Muscle of arm (tissue), 14 donors: ENCODE measurements around the gene PRDX6. TPM values are rescaled to one million over a fixed set of nuclear protein-coding genes. Genes with fewer than 3 reads are reported as not detected.
A peak's percentile ranks its signal among the peaks of the same experiment; 100 is the strongest.

Source experiments
- DNase-seq: peaks from one replicate; pipeline ENCODE4 v3.0.0-alpha.2; 2013
- long read RNA-seq, 11 donors: transcript quantifications; one replicate each; lab custom pipeline, GENCODE V29; 2026
- polyA plus RNA-seq, 12 donors: library from polyadenylated mRNA; unstranded; fragments of 120-200 nt; gene quantifications; one replicate each; pipeline ENCODE4 v1.2.1, GENCODE V29; 2013; ENCODE audit not compliant: insufficient read length in 12 of 12

PRDX6 gene, protein sequence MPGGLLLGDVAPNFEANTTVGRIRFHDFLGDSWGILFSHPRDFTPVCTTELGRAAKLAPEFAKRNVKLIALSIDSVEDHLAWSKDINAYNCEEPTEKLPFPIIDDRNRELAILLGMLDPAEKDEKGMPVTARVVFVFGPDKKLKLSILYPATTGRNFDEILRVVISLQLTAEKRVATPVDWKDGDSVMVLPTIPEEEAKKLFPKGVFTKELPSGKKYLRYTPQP
- 100 to 1,000 TPM in 11 of 12 donors, not detected in 1; 273 to 650 (median 508) TPM for polyA plus RNA-seq
- long read RNA-seq, donor 1, transcript PRDX6-201 (5 exons, 1,751 nt): major isoform, 146 of 293 reads
- long read RNA-seq, donor 1, transcript PRDX6-202 (2 exons, 809 nt): minor isoform, 8 of 293 reads
- long read RNA-seq, donor 1, transcript PRDX6-203 (4 exons, 859 nt): minor isoform, 13 of 293 reads
- long read RNA-seq, donor 1, partial matches to known transcripts: 121 of 293 reads
- long read RNA-seq, donor 1, other reads (novel, unspliced or antisense): 5 of 293 reads
- long read RNA-seq, donor 2, transcript PRDX6-203 (4 exons, 859 nt): minor isoform, 24 of 483 reads
- long read RNA-seq, donor 2, transcript PRDX6-201 (5 exons, 1,751 nt): major isoform, 328 of 483 reads
- long read RNA-seq, donor 2, transcript PRDX6-202 (2 exons, 809 nt): minor isoform, 5 of 483 reads
- long read RNA-seq, donor 2, partial matches to known transcripts: 109 of 483 reads
- long read RNA-seq, donor 2, other reads (novel, unspliced or antisense): 17 of 483 reads
- long read RNA-seq, donor 3, transcript PRDX6-201 (5 exons, 1,751 nt): major isoform, 159 of 224 reads
- long read RNA-seq, donor 3, transcript PRDX6-203 (4 exons, 859 nt): minor isoform, 8 of 224 reads
- long read RNA-seq, donor 3, partial matches to known transcripts: 49 of 224 reads
- long read RNA-seq, donor 3, other reads (novel, unspliced or antisense): 5 of 224 reads
- long read RNA-seq, donor 4, transcript PRDX6-201 (5 exons, 1,751 nt): major isoform, 125 of 180 reads
- long read RNA-seq, donor 4, partial matches to known transcripts: 49 of 180 reads
- long read RNA-seq, donor 4, other reads (novel, unspliced or antisense): 0 of 180 reads
- long read RNA-seq, donor 5, transcript PRDX6-203 (4 exons, 859 nt): minor isoform, 12 of 348 reads
- long read RNA-seq, donor 5, transcript PRDX6-201 (5 exons, 1,751 nt): major isoform, 259 of 348 reads
- long read RNA-seq, donor 5, partial matches to known transcripts: 58 of 348 reads
- long read RNA-seq, donor 5, other reads (novel, unspliced or antisense): 16 of 348 reads
- long read RNA-seq, donor 6, transcript PRDX6-202 (2 exons, 809 nt): minor isoform, 6 of 338 reads
- long read RNA-seq, donor 6, transcript PRDX6-203 (4 exons, 859 nt): minor isoform, 6 of 338 reads
- long read RNA-seq, donor 6, transcript PRDX6-201 (5 exons, 1,751 nt): major isoform, 152 of 338 reads
- long read RNA-seq, donor 6, partial matches to known transcripts: 161 of 338 reads
- long read RNA-seq, donor 6, other reads (novel, unspliced or antisense): 13 of 338 reads
- long read RNA-seq, donor 7, transcript PRDX6-202 (2 exons, 809 nt): minor isoform, 9 of 208 reads
- long read RNA-seq, donor 7, transcript PRDX6-201 (5 exons, 1,751 nt): major isoform, 136 of 208 reads
- long read RNA-seq, donor 7, partial matches to known transcripts: 53 of 208 reads
- long read RNA-seq, donor 7, other reads (novel, unspliced or antisense): 8 of 208 reads
- long read RNA-seq, donor 8, transcript PRDX6-201 (5 exons, 1,751 nt): major isoform, 328 of 438 reads
- long read RNA-seq, donor 8, transcript PRDX6-203 (4 exons, 859 nt): minor isoform, 10 of 438 reads
- long read RNA-seq, donor 8, partial matches to known transcripts: 75 of 438 reads
- long read RNA-seq, donor 8, other reads (novel, unspliced or antisense): 24 of 438 reads
- long read RNA-seq, donor 9, transcript PRDX6-201 (5 exons, 1,751 nt): major isoform, 123 of 209 reads
- long read RNA-seq, donor 9, partial matches to known transcripts: 68 of 209 reads
- long read RNA-seq, donor 9, other reads (novel, unspliced or antisense): 12 of 209 reads
- long read RNA-seq, donor 10, transcript PRDX6-203 (4 exons, 859 nt): minor isoform, 13 of 318 reads
- long read RNA-seq, donor 10, transcript PRDX6-201 (5 exons, 1,751 nt): major isoform, 250 of 318 reads
- long read RNA-seq, donor 10, partial matches to known transcripts: 42 of 318 reads
- long read RNA-seq, donor 10, other reads (novel, unspliced or antisense): 12 of 318 reads
- long read RNA-seq, donor 11, transcript PRDX6-201 (5 exons, 1,751 nt): major isoform, 328 of 758 reads
- long read RNA-seq, donor 11, transcript PRDX6-202 (2 exons, 809 nt): minor isoform, 11 of 758 reads
- long read RNA-seq, donor 11, transcript PRDX6-203 (4 exons, 859 nt): minor isoform, 12 of 758 reads
- long read RNA-seq, donor 11, partial matches to known transcripts: 389 of 758 reads
- long read RNA-seq, donor 11, other reads (novel, unspliced or antisense): 18 of 758 reads

DNA sequence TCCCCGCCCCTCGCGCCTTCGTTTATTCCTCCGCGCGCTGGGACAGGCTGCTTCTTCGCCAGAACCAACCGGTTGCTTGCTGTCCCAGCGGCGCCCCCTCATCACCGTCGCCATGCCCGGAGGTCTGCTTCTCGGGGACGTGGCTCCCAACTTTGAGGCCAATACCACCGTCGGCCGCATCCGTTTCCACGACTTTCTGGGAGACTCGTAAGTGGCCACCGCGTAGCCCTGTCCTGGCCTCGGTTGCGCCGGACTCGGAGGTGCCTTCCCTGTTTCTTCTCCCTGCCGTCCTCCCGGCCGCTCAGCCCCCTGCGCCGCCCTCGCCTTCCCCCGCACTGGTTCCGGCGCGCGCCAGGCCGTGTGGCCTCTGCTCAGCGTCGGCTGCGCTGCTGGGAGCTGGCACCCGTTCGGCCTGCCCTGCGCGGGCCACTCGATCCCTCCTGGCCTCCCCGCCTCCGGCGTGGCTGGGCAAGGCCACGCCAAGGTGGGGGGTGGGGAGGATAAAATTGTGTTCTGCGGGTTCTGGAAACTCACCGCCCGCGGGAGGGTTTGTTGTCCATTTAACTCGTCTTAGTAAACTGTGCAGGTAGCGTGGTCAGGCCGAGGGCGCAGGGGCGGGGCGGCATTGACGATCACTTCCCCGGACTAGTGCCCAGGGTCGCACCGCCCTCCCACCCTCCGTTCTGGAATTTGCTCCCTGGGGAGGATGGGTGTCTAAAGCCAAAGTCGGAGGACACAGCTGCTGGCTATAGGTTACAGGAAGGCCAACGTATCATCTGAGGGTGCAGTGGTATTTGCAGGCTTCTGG is at the start of gene PRDX6:
Gene PRDX6 (plus strand): TSS at position 50 of the 808 bp plus-strand sequence. CDS start 63 bp downstream, at position 113.
- peak; percentile 84 for DNase-seq

DNA sequence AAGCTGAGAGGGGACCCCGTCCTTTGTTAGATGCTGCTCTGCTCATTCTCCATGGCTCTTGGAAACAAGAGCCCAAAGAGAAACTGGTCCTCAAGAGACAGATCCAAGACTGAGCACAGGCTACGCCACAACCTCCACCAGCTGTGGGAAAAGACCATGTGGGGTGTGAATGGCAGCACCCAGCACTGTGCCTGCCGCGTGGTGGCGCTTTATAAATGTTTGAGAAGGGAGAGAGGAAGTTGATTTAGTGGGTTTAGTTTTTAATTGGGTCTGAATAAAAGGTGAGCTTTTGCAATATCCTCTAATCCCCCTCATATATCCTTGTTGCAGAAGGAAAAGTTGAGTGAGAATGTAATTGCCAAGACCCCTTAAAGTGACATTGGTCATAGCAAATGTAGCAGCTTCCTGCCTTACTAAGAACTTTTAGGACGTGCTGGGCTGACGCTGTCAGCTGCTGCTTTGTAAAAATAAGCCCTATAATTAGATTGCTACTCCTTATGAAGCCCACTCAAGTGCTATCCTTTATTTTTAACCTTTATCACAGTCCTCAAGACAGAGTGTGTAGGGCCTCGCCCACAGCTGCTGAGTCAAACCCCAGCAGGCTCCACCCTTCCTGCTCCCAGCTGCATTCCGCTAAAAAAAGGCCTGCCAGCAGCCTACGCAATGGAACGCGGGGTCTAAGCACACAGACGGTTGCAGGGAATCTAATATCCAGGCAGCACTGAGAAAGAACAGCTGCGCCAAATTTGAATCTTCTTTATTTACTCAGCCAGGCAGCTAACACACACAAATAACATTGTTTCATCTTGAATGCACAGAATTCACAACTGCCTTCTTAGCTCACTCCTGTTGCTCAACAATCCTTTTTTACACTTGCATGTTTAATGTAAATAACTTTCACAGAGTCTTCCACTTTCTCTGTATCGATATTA is 47.4 kb upstream of the PRDX6 start:
- DNase-seq: peak; percentile 98

DNA sequence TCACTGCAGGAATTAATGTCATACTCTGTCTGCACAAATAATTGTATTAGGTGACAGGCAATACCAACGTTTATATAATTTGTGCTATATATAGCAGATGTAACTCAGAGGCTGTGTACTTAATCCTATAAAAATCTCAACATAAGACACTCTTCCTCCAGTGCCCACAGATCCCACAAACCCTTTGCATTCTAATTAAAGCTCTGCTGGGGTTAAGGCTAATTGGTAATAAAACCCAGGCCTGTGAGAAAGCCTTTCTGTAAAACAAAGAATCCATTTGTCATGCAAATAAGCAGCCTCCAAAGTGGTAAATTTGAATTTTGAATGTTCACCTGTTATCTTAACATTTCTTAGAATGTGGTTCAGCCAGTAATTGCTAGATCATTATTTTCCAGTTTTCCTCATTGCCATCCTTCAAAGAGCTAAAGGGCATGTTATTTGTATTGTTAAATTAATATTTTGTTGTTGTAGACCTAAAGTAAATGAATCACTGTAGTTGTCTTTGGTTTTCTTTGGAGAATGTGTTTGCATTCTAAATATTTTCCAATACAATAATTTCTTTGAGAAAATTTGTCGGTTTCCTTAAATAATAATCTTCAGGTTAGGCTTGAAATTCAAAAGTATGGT is 46.3 kb upstream of the PRDX6 start:
- DNase-seq: no peak

DNA sequence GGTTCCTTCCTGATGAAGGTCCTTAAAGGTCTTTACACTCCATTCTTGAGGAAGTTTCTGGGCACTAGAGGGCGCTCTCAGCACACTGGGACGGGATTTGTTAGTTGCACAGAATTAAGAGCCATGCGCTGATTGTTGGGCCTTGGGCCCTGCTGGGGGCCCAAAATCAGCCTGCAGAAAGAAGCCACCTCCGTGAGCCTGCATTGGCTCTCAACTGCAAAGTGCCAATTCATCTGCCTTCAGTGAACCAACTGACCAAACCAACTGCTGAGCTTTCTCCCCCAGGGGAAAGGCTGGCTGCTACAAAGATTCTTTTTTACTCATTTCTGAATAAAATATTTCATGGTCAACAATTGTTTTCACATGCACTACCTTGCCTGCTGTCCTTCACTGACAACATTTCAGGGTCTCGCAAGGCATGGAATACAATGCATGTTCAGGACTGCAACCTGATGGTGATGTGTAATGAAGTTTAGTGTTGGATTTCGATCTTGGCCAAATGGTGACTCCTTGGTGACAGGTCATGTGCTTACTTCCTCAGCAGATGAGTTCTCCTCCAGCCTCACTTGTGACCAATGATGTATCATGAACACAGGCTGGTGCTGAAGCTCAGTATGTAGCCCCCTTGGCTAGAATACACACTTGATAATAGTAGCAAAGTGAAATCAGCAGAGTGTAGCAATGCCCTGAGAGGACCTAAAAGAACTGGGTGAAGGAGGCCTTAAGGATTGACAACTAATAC is 45.7 kb upstream of the PRDX6 start:
- DNase-seq: peak; percentile 89

DNA sequence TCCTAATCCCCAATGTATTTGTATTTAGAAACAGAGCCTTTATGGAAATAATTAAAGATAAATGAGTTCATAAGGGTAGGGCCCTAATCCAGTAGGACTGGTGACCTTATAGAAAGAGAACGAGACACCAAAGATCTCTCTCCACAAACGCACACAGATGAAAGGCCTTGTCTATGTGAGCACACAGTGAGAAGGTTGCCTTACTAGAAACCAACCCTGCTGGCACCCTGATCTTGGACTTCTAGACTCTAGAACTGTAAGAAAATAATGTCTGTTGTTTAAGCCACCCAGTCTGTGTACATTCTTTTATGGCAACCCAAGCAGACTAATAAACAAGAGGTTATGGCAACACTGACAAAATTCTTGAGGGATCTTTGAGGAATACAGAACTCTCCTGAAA is 44.8 kb upstream of the PRDX6 start:
- no peak for DNase-seq

DNA sequence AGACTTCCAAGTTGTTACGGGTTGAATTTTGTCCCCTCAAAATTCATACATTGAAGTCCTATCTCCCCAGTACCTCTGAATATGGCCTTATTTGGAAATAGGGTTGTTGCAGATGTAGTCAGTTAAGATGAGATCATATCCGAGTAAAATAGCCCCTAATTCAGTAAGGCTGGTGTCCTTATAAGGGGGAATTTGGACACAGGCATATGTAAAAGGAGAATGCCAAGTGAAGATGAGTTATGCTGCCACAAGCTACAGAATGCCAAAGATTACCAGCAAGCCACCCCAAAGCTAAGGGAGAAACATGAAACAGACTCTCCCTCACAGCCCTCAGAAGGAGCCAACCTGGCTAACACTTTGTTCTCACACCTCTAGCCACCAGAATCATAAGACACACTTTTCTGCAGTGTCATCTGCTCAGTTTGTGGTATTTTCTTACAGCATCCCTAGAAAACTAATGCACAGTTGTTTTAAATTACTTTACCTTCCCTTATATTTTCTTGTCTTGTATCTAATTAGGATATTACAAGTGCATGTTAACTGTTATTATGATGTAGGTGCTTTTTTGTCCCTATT is 43.3 kb upstream of the PRDX6 start:
- DNase-seq: no peak

DNA sequence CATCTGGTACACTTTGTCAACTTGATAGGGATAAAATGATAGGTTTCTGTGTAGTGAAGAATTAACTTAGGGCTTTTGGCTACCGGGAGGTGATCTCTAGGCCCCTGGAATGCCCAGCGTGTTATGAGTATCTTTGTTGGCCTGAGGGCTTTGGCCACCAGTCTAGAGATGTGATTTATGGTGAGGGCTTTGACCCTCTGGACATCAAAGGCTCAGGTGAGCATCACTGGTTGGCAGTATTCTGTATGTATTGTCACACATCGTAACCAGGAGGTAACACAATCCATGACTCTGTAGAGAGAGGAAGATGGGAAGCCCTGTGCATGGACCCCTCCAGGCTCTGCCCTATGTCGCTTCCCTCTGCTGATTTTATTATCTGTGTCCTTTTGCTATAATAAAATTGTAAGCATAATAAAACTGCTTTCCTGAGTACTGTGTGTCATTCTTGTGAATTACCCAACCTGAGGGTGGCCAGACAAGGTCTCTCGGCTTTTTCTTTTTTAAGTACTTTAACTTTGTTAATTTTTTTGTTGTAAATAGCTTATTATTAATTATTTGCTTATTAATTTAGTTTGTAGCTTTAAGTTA is 40.2 kb upstream of the PRDX6 start:
- DNase-seq: no peak

DNA sequence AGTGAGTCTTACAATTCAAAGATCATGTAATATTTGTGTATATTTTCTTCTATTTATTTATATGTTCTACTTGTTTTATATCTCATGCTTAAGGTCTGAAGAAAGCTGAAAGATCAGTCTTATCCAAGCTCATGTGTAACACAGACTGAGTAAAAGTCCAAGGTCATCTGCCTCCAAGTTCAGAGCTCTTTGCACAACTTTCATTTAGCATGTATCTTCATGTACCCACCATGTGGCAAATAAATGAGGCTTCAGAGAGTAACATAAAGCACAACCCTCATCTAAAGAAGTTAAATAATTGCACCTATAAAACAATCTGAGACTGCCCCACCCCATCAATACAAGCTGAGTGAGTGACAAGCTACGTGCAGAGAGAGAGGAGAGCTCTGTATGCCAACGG is 38.5 kb upstream of the PRDX6 start:
- no peak for DNase-seq

DNA sequence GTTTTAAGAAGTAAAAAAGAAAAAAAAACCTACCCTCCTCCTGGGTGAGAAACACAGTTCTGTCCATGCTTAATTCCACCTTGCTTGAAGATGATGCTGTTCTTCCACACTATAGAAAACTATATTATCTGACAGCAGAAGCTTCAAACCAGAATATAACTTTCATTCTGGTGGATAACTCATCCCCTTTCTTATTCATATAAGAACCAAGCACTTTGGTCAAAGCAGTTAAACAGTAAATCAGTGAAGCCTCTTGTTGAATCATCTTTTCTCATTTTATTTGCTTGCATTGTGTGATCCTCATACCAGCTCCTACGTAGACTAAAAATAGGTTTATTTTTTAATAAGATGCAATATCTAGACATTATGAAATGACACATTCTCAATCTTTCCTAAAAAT is 36.7 kb upstream of the PRDX6 start:
- DNase-seq: no peak

DNA sequence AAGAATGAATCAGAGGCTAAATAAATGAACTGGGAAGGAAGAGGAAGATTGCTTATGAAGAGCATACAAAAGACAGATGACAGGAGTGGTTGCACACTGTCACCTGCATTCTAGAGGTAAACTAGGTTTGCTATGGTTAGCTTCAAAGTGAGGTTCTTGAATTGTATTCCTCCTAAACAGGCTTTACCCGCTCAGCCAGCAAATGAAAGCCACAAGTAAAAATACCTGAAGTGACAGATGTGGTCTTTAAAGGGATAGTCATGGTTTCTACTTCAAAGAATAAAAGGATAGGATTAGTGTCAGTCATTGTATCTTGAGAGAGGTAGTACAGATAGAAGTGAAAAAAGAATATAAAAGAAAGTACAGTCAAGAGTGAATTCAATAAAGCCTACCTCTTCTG is 32.4 kb upstream of the PRDX6 start:
- DNase-seq: no peak

DNA sequence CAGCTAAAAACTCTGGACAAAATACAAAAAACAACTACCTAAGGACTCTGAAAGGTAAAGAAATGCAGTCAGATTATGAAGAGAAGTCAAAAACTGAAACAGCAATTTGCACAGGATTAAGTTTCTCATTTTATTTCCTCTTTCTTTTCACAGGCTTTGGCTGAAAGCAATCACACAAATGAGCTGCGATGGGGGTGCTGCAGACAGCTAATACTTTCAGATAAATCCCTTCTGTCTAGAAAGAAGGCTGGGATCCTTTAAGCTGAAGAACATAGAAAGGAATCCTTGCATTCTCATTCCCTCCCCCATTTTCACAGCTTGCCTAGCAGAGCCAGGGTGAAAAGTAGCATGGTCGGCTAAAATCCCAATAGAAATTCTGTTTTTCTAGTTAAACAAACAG is 32.0 kb upstream of the PRDX6 start:
- DNase-seq: no peak

DNA sequence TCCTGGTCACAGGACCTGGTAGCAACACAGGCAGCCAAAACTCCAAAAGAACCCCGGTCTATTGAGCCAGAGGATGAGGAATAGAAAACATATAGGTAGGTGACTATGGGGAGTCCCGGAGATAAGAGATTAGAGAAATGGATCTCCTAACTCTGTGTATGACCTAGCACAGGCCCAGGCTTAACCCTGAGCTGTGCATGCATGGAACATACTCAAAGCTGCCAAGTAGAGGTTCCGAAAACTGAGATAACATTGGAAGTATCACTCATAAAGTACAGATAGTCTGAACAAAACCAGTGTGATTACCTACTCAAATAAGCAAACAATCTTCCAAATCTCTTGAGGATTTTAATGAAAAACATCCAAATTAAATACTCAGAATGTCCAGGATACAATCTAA is 31.5 kb upstream of the PRDX6 start:
- no peak for DNase-seq

DNA sequence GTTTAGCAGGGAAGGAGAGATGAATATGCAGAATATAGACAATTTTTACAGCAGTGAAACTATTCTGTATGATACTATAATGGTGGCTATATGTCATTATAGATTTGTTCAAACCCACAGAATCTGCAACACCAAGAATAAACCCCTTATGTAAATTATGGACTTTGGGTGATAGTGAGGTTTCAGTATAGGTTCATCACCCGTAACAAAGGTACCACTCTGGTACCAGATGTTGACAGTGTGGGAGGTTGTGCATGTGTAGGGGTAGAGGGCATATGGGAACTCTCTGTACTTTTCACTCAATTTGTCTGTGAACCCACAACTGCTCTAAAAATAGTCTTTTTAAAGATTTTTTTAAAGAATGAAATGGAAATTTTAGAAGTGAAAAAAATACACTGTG is 29.9 kb upstream of the PRDX6 start:
- DNase-seq: no peak

DNA sequence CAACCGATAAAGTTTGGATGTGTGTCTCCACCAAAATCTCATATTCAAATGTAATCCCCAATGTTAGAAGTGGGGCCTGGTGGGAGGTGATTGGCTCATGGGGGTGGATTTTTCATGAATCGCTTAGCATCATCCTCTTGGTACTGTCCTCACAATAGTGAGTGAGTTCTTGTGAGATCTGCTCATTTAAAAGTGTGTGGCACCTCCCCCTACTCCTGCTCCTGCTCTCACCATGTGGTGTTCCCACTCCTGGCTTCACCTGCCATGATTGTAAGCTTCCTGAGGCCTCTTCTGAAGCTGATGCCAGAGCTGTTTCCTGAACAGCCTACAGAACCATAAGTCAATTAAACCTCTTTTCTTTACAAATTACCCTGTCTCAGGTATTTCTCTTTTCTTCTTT is 28.2 kb upstream of the PRDX6 start:
- no peak for DNase-seq

DNA sequence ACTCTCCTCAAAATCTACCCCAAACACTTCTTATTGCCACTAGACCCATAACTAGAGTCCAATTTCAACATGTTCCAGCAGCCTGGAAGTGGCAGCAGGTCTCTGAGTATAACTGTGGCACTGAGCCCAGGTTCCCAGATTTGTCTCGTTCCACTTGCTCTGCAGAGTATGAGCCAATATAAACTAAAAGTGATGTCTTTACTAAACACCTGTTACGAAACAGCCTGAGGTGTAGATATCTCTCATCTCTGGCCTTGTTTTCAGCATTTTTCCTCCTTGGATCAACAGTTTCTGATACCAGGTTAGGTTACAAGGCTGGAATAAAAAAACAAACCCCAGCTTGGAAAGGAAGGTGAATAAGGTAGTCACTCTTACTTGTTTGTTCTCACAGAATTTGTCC is 25.2 kb upstream of the PRDX6 start:
- DNase-seq: no peak
